CD8-positive, alpha-beta memory T cell (primary cell): Measurements from ENCODE around the gene S100A5. TPM values are rescaled to one million over a fixed set of nuclear protein-coding genes. Genes with fewer than 3 reads are reported as not detected.

Experiments
- CTCF ChIA-PET: fragments of 350-600 bp; sonication (Branson Sonifier 250); formaldehyde crosslinking; loops from one replicate; lab custom pipeline; 2021; ENCODE audit warnings: antibody characterized with exemption; lab: Charles Lee
- POLR2A ChIA-PET: fragments of 350-600 bp; sonication (Branson Sonifier 250); formaldehyde crosslinking; loops from one replicate; lab custom pipeline; 2021; ENCODE audit warnings: antibody characterized with exemption; lab: Charles Lee
- DNase-seq, 5 donors: peaks; one replicate each; pipeline versions ENCODE4 v3.0.0 to v3.0.0-alpha.2; 2020 to 2022; ENCODE audit warnings: mixed read lengths in 1 of 5
- H3K27ac ChIP-seq: one replicate; pipeline ENCODE4 v1.7.0; 2013; ENCODE audit warnings: low read depth, mild to moderate bottlenecking, low read length, moderate library complexity
- H3K27me3 ChIP-seq: 2 replicates; pipeline ENCODE4 v1.7.0; 2013; ENCODE audit warnings: low read length, mild to moderate bottlenecking; ENCODE audit not compliant: insufficient read depth, poor library complexity, severe bottlenecking
- H3K36me3 ChIP-seq: 2 replicates; pipeline ENCODE4 v1.7.0; 2013; ENCODE audit warnings: mild to moderate bottlenecking, low read length, moderate library complexity; ENCODE audit not compliant: insufficient read depth
- H3K4me1 ChIP-seq: 2 replicates; pipeline ENCODE4 v1.7.0; 2013; ENCODE audit warnings: mild to moderate bottlenecking, low read length, moderate library complexity; ENCODE audit not compliant: insufficient read depth
- H3K4me3 ChIP-seq: 2 replicates; pipeline ENCODE4 v1.7.0; 2013; ENCODE audit warnings: mild to moderate bottlenecking, low read length
- H3K9me3 ChIP-seq: 2 replicates; pipeline ENCODE4 v1.7.0; 2013; ENCODE audit warnings: mild to moderate bottlenecking, low read length
- H3K27ac Mint-ChIP-seq, 8 donors: one replicate each; pipeline ENCODE4 v1.8.0; 2020 to 2021; ENCODE audit warnings: mixed read lengths in 8 of 8, mild to moderate bottlenecking in 6 of 8, inconsistent platforms in 3 of 8, moderate library complexity in 3 of 8
- H3K27me3 Mint-ChIP-seq, 2 donors: one replicate each; pipeline ENCODE4 v1.8.0; 2020 to 2021; ENCODE audit warnings: mixed read lengths in 2 of 2, mild to moderate bottlenecking in 1 of 2, moderate library complexity in 1 of 2
- H3K36me3 Mint-ChIP-seq, 3 donors: one replicate each; pipeline ENCODE4 v1.8.0; 2020 to 2021; ENCODE audit warnings: mixed read lengths in 3 of 3, inconsistent platforms in 1 of 3, mild to moderate bottlenecking in 1 of 3
- H3K4me1 Mint-ChIP-seq, 3 donors: one replicate each; pipeline ENCODE4 v1.8.0; 2020 to 2021; ENCODE audit warnings: mixed read lengths in 3 of 3, inconsistent platforms in 1 of 3, mild to moderate bottlenecking in 1 of 3
- H3K4me3 Mint-ChIP-seq, 7 donors: one replicate each; pipeline ENCODE4 v1.8.0; 2020 to 2021; ENCODE audit warnings: mixed read lengths in 7 of 7, mild to moderate bottlenecking in 6 of 7, moderate library complexity in 4 of 7, inconsistent platforms in 2 of 7
- H3K9me3 Mint-ChIP-seq, 5 donors: one replicate each; pipeline ENCODE4 v1.8.0; 2020 to 2022; ENCODE audit warnings: mixed read lengths in 5 of 5, mild to moderate bottlenecking in 3 of 5, moderate library complexity in 2 of 5, inconsistent platforms in 1 of 5
- polyA plus RNA-seq: library from polyadenylated mRNA; unstranded; fragments of 300-500 nt; fragmentation: Illumina TruSeq; gene quantifications from one replicate; pipeline ENCODE4 v1.2.3, GENCODE V29; 2021
- total RNA-seq, 2 experiments: library from RNA; stranded (reverse); gene quantifications; one replicate each; pipeline ENCODE4 v1.2.3, GENCODE V29; 2021

S100A5 gene
- total and polyA plus RNA-seq, 3 experiments from 2014 or later = 0.61 to 1.6 (median 1.5) TPM

GRCh38 chr1:153550827-153551500 is 10.2 kb upstream of the S100A5 start:
- no peaks in the 10 kb centered on the region for H3K9me3 Mint-ChIP-seq
- no peak for DNase-seq
- no peaks in the 10 kb centered on the region for H3K27me3 ChIP-seq
- no peaks in the 10 kb centered on the region for H3K9me3 ChIP-seq
- ChIA-PET CTCF (interaction anchor here (0.9 to 5.6 kb wide), 4 partner anchors 15 to 41 kb away, joined by 3 to 30 read pairs (median 4); partner anchors contain the start of gene S100A2), POLR2A (no interaction called here)
- H3K27ac Mint-ChIP-seq = peak overlapping the region in 2 of 8 donors; percentile 66 to 73
- H3K36me3 ChIP-seq = no peaks in the 10 kb centered on the region
- H3K4me3 ChIP-seq = no peak overlapping the region
- no peaks in the 10 kb centered on the region for H3K27me3 Mint-ChIP-seq
- peaks cover 17% of the 10 kb centered on the region for H3K4me1 ChIP-seq
- no peak overlapping the region for H3K4me3 Mint-ChIP-seq
- no peak overlapping the region for H3K27ac ChIP-seq
- H3K36me3 Mint-ChIP-seq = no peaks in the 10 kb centered on the region
- H3K4me1 Mint-ChIP-seq = peaks cover 6 to 14% (median 8%) of the 10 kb centered on the region in 3 donors

DNA sequence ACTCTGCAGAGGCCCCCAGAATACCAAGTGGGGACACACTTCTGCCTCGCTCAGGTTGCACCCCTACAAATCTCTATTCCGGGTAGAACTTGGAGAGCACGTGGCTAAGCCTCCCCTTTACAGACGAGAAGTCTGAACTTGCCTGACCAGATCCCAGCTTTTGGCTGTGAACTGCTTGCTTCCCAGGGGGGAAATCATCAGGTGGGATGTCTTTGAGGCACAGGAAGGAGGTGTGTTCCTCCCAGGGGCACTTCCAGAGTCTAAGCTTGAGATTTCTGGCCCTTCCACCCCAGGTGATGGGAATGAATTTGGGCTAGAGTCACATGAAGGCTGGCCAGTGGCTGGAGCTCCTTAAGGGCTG is 9.6 kb upstream of the S100A5 start:
- Mint-ChIP-seq H3K9me3 (no peaks in the 10 kb centered on the region), H3K36me3 (peaks cover 0 to 2% (median 0%) of the 10 kb centered on the region in 3 donors), H3K4me3 (no peak overlapping the region), H3K27ac (no peak overlapping the region), H3K27me3 (no peaks in the 10 kb centered on the region), H3K4me1 (peaks cover 12 to 20% (median 14%) of the 10 kb centered on the region in 3 donors)
- POLR2A ChIA-PET = no interaction called here
- H3K27ac ChIP-seq = no peak overlapping the region
- peaks cover 23% of the 10 kb centered on the region for H3K4me1 ChIP-seq
- no peak for DNase-seq
- no peaks in the 10 kb centered on the region for H3K9me3 ChIP-seq
- no peaks in the 10 kb centered on the region for H3K36me3 ChIP-seq
- CTCF ChIA-PET = interaction anchor here (1.1 to 5.6 kb wide), 3 partner anchors 18 to 55 kb away, joined by 3 to 30 read pairs (median 3); no protein-coding TSS in a partner anchor
- no peaks in the 10 kb centered on the region for H3K27me3 ChIP-seq
- H3K4me3 ChIP-seq = no peak overlapping the region

DNA sequence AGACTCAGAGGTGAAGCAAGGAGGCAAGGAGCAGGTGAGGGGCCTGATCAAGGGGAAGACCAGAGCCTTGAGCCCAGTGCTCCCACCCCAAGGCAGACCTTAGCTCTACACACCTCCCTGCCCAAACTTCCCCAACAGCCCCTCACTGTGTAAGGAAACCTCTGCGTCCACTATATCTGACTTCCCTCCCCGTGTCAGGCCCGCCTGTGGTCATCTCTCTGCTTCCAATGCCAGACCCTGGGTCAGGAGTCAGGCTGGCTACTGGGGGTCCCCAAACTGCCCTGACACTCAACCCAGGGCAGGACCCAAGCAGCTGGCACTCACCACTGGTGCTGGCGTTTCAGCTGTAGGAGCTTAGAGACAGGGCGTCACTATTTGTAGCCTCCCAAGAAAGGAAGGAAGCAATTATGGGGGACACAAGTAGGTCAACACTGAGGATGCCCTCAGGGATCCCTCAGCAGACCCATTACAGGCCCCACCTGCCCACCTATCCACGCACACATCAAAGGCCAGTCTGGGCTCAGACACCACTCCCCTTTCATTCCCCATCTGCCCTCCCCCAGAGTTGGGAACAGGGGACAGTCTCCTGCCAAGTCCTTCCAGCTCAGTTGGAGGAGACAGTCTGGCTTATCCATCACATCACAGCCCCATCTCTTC is 9.1 kb upstream of the S100A5 start:
- POLR2A ChIA-PET = no interaction called here
- no peak overlapping the region for H3K4me3 ChIP-seq
- Mint-ChIP-seq H3K4me3 (no peak overlapping the region), H3K36me3 (peaks cover under 1 to 7% (median 2%) of the 10 kb centered on the region in 3 donors), H3K27me3 (peaks cover 0 to 3% of the 10 kb centered on the region in 2 donors), H3K27ac (no peak overlapping the region), H3K4me1 (peaks cover 17 to 25% (median 19%) of the 10 kb centered on the region in 3 donors), H3K9me3 (no peaks in the 10 kb centered on the region)
- H3K27ac ChIP-seq = no peak overlapping the region
- H3K27me3 ChIP-seq = no peaks in the 10 kb centered on the region
- H3K9me3 ChIP-seq = no peaks in the 10 kb centered on the region
- H3K4me1 ChIP-seq = peaks cover 28% of the 10 kb centered on the region
- CTCF ChIA-PET = interaction anchor here (1.1 to 5.6 kb wide), 3 partner anchors 17 to 54 kb away, joined by 3 to 30 read pairs (median 3); no protein-coding TSS in a partner anchor
- H3K36me3 ChIP-seq = no peaks in the 10 kb centered on the region
- no peak for DNase-seq

- CTCF ChIA-PET = interaction anchor here (1.5 to 1.6 kb wide), 2 partner anchors 17 to 53 kb away, joined by 3 to 5 read pairs; no protein-coding TSS in a partner anchor
- Histone ChIP-seq H3K4me3 (no peak within 1 kb of the TSS), H3K36me3 (peaks cover 2% of the 10 kb centered on the region), H3K27ac (no peak within 1 kb of the TSS), H3K27me3 (no peaks in the 10 kb centered on the region), H3K4me1 (peaks cover 36% of the 10 kb centered on the region), H3K9me3 (no peaks in the 10 kb centered on the region)
- Mint-ChIP-seq H3K27ac (peak within 1 kb of the TSS in 6 of 8 donors; percentile 32 to 73 (median 62)), H3K36me3 (peaks cover 4 to 16% (median 7%) of the 10 kb centered on the region in 3 donors), H3K4me3 (peak within 1 kb of the TSS in 2 of 7 donors; percentile 45 to 79), H3K4me1 (peaks cover 25 to 33% (median 27%) of the 10 kb centered on the region in 3 donors), H3K27me3 (peaks cover 0 to 3% of the 10 kb centered on the region in 2 donors), H3K9me3 (no peaks in the 10 kb centered on the region)
- POLR2A ChIA-PET = no interaction called here
- DNase-seq = no peak
These were observed 8.3 kb upstream of the S100A5 start, which contains the start of gene S100A3 for GRCh38 chr1:153548722-153549688. TSS of gene S100A3 (minus strand) at chr1:153549258. CDS start at chr1:153548485, 773 bp downstream.

DNA sequence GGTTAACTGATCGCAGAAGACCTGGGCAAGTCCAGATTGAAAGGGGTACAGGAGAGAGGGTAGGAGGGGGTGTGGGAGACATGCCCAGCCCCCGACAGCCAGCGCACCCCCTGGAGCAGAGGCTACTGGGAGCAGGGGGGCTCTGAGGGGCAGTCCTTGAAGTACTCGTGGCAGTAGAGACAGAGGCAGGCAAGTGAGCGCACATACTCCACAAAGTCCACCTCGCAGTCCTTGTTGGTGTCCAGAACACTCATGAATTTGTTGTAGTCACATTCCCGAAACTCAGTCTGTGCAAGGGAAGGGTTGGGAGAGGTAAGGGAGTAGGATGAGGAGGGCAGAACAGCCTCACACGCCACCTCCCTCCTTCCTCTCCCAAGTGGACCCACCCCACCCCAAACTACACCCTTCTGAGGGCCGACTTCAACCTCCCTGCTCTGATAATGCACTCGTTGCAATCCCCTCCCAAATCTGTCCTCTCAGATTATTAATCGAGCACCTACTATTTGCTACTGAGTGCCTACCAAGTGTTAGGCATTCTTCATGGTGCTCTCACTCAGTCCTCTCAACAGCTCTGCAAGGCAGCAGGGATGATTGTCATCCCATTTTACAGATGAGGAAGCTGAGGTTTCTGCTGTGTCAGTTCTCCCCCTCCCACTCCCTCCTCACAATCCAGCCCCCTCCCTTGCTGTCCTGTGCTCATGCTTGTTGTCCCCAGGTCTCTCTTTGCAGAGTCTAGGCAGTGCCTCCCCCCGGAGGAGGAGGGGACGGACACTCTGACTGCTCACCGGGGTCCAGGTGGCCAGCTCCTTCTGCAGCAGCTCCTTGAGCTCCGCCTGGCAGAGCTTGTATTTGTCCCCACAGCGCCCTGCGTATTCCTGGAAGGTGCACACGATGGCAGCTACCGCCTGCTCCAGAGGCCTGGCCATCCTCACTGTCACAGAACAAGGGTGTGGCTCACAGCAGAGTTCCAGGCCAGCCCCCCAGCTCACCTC is 7.1 kb upstream of the S100A5 start:
- Mint-ChIP-seq H3K4me1 (peaks cover 36 to 45% (median 39%) of the 10 kb centered on the region in 3 donors), H3K27me3 (peaks cover 0 to 3% of the 10 kb centered on the region in 2 donors), H3K36me3 (peaks cover 9 to 27% (median 13%) of the 10 kb centered on the region in 3 donors), H3K9me3 (no peaks in the 10 kb centered on the region), H3K27ac (peak overlapping the region in 5 of 8 donors; percentile 33 to 86 (median 57)), H3K4me3 (peak overlapping the region in 2 of 7 donors; percentile 45 to 79)
- Histone ChIP-seq H3K27ac (no peak overlapping the region), H3K4me3 (no peak overlapping the region), H3K36me3 (peaks cover 11% of the 10 kb centered on the region), H3K4me1 (peaks cover 48% of the 10 kb centered on the region), H3K9me3 (no peaks in the 10 kb centered on the region), H3K27me3 (no peaks in the 10 kb centered on the region)
- CTCF ChIA-PET = interaction anchor here (1.6 to 5.4 kb wide), 2 partner anchors 15 kb away, joined by 5 to 68 read pairs; no protein-coding TSS in a partner anchor
- DNase-seq = no peak
- POLR2A ChIA-PET = interaction anchor here (5.4 kb wide), 1 partner anchor 13 kb away, joined by 121 read pairs; the partner anchor contains the start of gene S100A6

DNA sequence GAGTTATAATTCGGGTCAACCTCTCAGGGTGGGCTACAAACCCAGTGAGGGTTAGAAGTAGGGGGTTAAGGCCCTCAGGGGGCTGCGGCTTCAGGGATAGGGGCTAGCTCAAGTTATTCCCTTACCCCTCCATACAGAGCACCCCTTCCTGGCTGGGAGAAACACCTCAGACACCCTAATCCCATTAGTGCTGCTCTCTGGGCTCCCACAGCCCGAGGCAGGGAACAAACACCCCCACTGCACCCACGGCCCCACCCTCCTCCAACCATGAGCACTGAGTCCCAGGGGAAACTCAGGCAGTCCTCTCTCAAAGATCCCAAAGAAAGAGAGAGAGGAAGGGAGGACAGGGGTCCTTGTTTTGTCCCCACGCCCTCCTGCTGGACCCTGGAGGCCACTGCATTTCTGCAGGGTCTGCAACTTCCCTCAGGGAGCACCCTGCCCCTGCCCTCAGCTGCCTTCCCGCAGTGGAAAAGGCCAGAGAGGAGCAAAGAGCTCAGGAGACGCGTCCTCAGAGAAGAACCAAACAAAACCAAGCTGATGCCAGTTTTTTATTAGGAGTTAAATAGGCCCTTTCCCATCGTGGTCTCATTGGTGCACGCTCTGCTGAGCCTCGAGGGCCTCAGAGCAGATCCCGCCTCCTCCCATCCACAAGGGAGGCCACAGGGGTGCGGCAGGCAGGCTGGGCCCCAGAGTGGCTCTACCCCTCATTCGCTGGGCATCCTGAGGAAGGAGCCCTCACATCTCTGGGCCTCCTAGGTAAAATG is 6.2 kb upstream of the S100A5 start:
- Mint-ChIP-seq H3K36me3 (peaks cover 13 to 34% (median 16%) of the 10 kb centered on the region in 3 donors), H3K4me3 (peak overlapping the region in 6 of 7 donors; percentile 8 to 100 (median 47)), H3K27me3 (peaks cover 0 to 3% of the 10 kb centered on the region in 2 donors), H3K4me1 (peaks cover 43 to 54% (median 48%) of the 10 kb centered on the region in 3 donors), H3K27ac (peak overlapping the region in 7 of 8 donors; percentile 9 to 99 (median 97)), H3K9me3 (no peaks in the 10 kb centered on the region)
- peaks cover 11% of the 10 kb centered on the region for H3K36me3 ChIP-seq
- CTCF ChIA-PET = interaction anchor here (2.2 to 5.4 kb wide), 3 partner anchors 11 to 19 kb away, joined by 10 to 68 read pairs (median 34); partner anchors contain the start of genes S100A2 and S100A6
- no peaks in the 10 kb centered on the region for H3K27me3 ChIP-seq
- POLR2A ChIA-PET = interaction anchor here (1.1 to 5.4 kb wide), 2 partner anchors 13 to 14 kb away, joined by 3 to 121 read pairs; partner anchors contain the start of gene S100A6
- no peaks in the 10 kb centered on the region for H3K9me3 ChIP-seq
- no peak overlapping the region for H3K27ac ChIP-seq
- H3K4me1 ChIP-seq = peaks cover 57% of the 10 kb centered on the region
- H3K4me3 ChIP-seq = no peak overlapping the region
- no peak for DNase-seq
